B cell (primary cell): ENCODE results near the gene COL5A3. TPM values are rescaled to one million over a fixed set of nuclear protein-coding genes. Genes with fewer than 3 reads are reported as not detected.

Source experiments
- ATAC-seq: fragments of 200-7000 bp; cut with Tn5 transposase; one replicate; pipeline ENCODE4 v1.10.0; 2021; ENCODE audit warnings: low read depth, mild to moderate bottlenecking, moderate number of reproducible peaks, moderate library complexity
- CTCF ChIA-PET: fragments of 350-600 bp; sonication (Branson Sonifier 250); formaldehyde crosslinking; loops from one replicate; lab custom pipeline; 2021; ENCODE audit warnings: antibody characterized with exemption, inconsistent platforms; lab: Charles Lee
- POLR2A ChIA-PET: fragments of 350-600 bp; sonication (Branson Sonifier 250); formaldehyde crosslinking; loops from one replicate; lab custom pipeline; 2021; ENCODE audit warnings: antibody characterized with exemption; lab: Charles Lee
- DNase-seq: peaks from one replicate; pipeline ENCODE4 v3.0.0; 2013
- H2AFZ ChIP-seq: 2 replicates; pipeline ENCODE4 v1.6.1; 2012; ENCODE audit warnings: mild to moderate bottlenecking, low read depth, low read length; ENCODE audit not compliant: insufficient read depth, poor library complexity, severe bottlenecking
- H3K27ac ChIP-seq, 2 donors: 1 replicate in 1 of 2; 2 replicates in 1 of 2; pipeline ENCODE4 v1.5.1; 2012 to 2013; ENCODE audit warnings: low read length in 2 of 2, mild to moderate bottlenecking in 2 of 2, moderate library complexity in 1 of 2
- H3K27me3 ChIP-seq, 4 experiments: fragments of 200-600 bp in 1 of 4; sonication (generic) in 1 of 4; replicated peaks in 1 of 4; 1 replicate in 2 of 4; 2 replicates in 2 of 4; pipeline versions ENCODE4 v1.6.1 to v1.7.0; 2013 to 2016; ENCODE audit warnings: low read length in 3 of 4, mild to moderate bottlenecking in 2 of 4, mixed read lengths in 1 of 4, moderate library complexity in 1 of 4; ENCODE audit not compliant: insufficient read depth in 4 of 4, control insufficient read depth in 3 of 4; ENCODE audit errors: control extremely low read depth in 1 of 4
- H3K36me3 ChIP-seq, 2 experiments: replicated peaks in 1 of 2; 1 replicate in 1 of 2; 2 replicates in 1 of 2; pipeline versions ENCODE4 v1.6.1 to v1.7.1; 2013; ENCODE audit warnings: low read length in 1 of 2; ENCODE audit not compliant: insufficient read depth in 2 of 2, control insufficient read depth in 1 of 2; ENCODE audit errors: control extremely low read depth in 1 of 2, extremely low read depth in 1 of 2
- H3K4me1 ChIP-seq, 2 donors: fragments of 200-600 bp in 1 of 2; sonication (generic) in 1 of 2; 1 replicate in 1 of 2; 2 replicates in 1 of 2; pipeline versions ENCODE4 v1.5.1 to v1.6.1; 2013 to 2017; ENCODE audit warnings: low read length in 2 of 2; ENCODE audit not compliant: control insufficient read depth in 2 of 2, insufficient read depth in 2 of 2
- H3K4me2 ChIP-seq: replicated peaks from 2 replicates; pipeline ENCODE3; 2012; ENCODE audit warnings: mild to moderate bottlenecking, low read depth, low read length; ENCODE audit not compliant: poor library complexity, severe bottlenecking
- H3K4me3 ChIP-seq, 5 experiments: fragments of 200-600 bp in 1 of 5; sonication (generic) in 1 of 5; 1 replicate in 3 of 5; 2 replicates in 2 of 5; pipeline versions ENCODE4 v1.5.1 to v1.7.0; 2011 to 2016; ENCODE audit warnings: low read length in 4 of 5, mild to moderate bottlenecking in 4 of 5, low read depth in 2 of 5, control low read depth in 1 of 5, moderate library complexity in 1 of 5; ENCODE audit not compliant: insufficient read depth in 1 of 5; ENCODE audit errors: control extremely low read depth in 1 of 5, extremely low read depth in 1 of 5
- H3K79me2 ChIP-seq: fragments of 200-600 bp; sonication (generic); one replicate; pipeline ENCODE4 v1.6.0; 2016; ENCODE audit warnings: low read length; ENCODE audit not compliant: control insufficient read depth, insufficient read depth
- H3K9ac ChIP-seq: fragments of 200-600 bp; sonication (generic); 2 replicates; pipeline ENCODE4 v1.6.1; 2017; ENCODE audit warnings: mild to moderate bottlenecking, low read length, moderate library complexity
- H3K9me3 ChIP-seq, 3 donors: one replicate each; pipeline versions ENCODE4 v1.6.1 to v1.7.1; 2013; ENCODE audit warnings: low read length in 2 of 3; ENCODE audit not compliant: control insufficient read depth in 2 of 3, insufficient read depth in 1 of 3; ENCODE audit errors: control extremely low read depth in 1 of 3
- H4K20me1 ChIP-seq: 2 replicates; pipeline ENCODE4 v1.6.0; 2012; ENCODE audit warnings: mild to moderate bottlenecking, low read length; ENCODE audit not compliant: insufficient read depth, control insufficient read depth, poor library complexity, severe bottlenecking
- H3K27ac Mint-ChIP-seq: one replicate; pipeline ENCODE4 v1.8.0; 2021; ENCODE audit warnings: mixed read lengths
- H3K27me3 Mint-ChIP-seq: one replicate; pipeline ENCODE4 v1.8.0; 2021; ENCODE audit warnings: mixed read lengths
- H3K4me1 Mint-ChIP-seq: one replicate; pipeline ENCODE4 v1.8.0; 2021; ENCODE audit warnings: mixed read lengths
- H3K4me3 Mint-ChIP-seq: one replicate; pipeline ENCODE4 v1.8.0; 2021; ENCODE audit warnings: mixed read lengths
- H3K9me3 Mint-ChIP-seq: one replicate; pipeline ENCODE4 v1.8.0; 2022; ENCODE audit warnings: mixed read lengths; ENCODE audit not compliant: insufficient read depth
- CTCF ChIP-seq: fragments of 200-600 bp; IDR thresholded peaks from one replicate; pipeline ENCODE4 v1.8.0; 2022; ENCODE audit warnings: antibody characterized with exemption, mild to moderate bottlenecking
- EZH2 ChIP-seq: IDR thresholded peaks from 2 replicates; pipeline ENCODE4 v1.6.1; 2012; ENCODE audit warnings: borderline replicate concordance, low read depth, mild to moderate bottlenecking, moderate library complexity, low read length; ENCODE audit not compliant: insufficient read depth, poor library complexity, severe bottlenecking
- WGBS: methylation state at CpG from one replicate; pipeline ENCODE4 v1.1.5; 2013; ENCODE audit warnings: missing lambda C conversion rate; ENCODE audit not compliant: insufficient coverage; 5-methylcytosine and 5-hydroxymethylcytosine counted together
- intact Hi-C: fragments of 100-400 bp; cut with micrococcal nuclease; formaldehyde crosslinking; loops from one replicate; pipeline ENCODE4 v1.10.0; 2022
- polyA plus RNA-seq: library from polyadenylated mRNA; depleted of rRNA; stranded (reverse); fragments of >200 nt; gene quantifications from 2 replicates; pipeline ENCODE4 v1.2.3, GENCODE V29; 2012
- total RNA-seq, 2 donors: library from RNA; stranded (reverse); fragments of 120-200 nt in 1 of 2; gene quantifications; 1 replicate in 1 of 2; 2 replicates in 1 of 2; pipeline versions ENCODE4 v1.2.3 to v1.2.4, GENCODE V29; 2013 to 2022

Gene COL5A3
- total and polyA plus RNA-seq, 2 donors (not counting 1 experiment from before 2014, with no cell fraction given), result 0.01 TPM; not detected in 1

- ATAC-seq, result no peak
- no peak overlapping the region for H3K9ac ChIP-seq
Measured at GRCh38 chr19:9945319-9945966, 64.9 kb downstream of the COL5A3 start.

More at GRCh38 chr19:9945319-9945966, 64.9 kb downstream of the COL5A3 start:
- Histone ChIP-seq H3K36me3 (no peaks in the 10 kb centered on the region), H3K9me3 (peaks cover 2 to 19% (median 9%) of the 10 kb centered on the region in 3 donors), H3K4me1 (no peaks in the 10 kb centered on the region), H3K4me3 (no peak overlapping the region), H3K27ac (no peak overlapping the region), H3K4me2 (no peak overlapping the region), H3K27me3 (peaks cover 0 to 6% (median 0%) of the 10 kb centered on the region in 4 experiments), H3K79me2 (no peaks in the 10 kb centered on the region), H2AFZ (no peak overlapping the region), H4K20me1 (no peaks in the 10 kb centered on the region)
- ChIA-PET POLR2A (no interaction called here), CTCF (interaction anchor here (1.0 to 1.4 kb wide), 2 partner anchors 13 to 82 kb away, joined by 3 to 5 read pairs; no protein-coding TSS in a partner anchor)
- no peak overlapping the region for H3K4me3 Mint-ChIP-seq
- no peak for DNase-seq
- peaks cover 2% of the 10 kb centered on the region for H3K9me3 Mint-ChIP-seq
- no peak for TF ChIP-seq CTCF
- TF ChIP-seq EZH2, result no peak
- peaks cover 2% of the 10 kb centered on the region for H3K4me1 Mint-ChIP-seq
- 67% methylated on average over 17 of the region's 18 CpGs for WGBS
- intact Hi-C loops, result no loop called here
- H3K27ac Mint-ChIP-seq, result no peak overlapping the region
- H3K27me3 Mint-ChIP-seq, result peaks cover 34% of the 10 kb centered on the region
